Activated naive CD4-positive, alpha-beta T cell (primary cell): ENCODE results near the gene CPVL.
"Not testable (repeated sequence)": the region's sequence is repeated elsewhere in the genome, so short reads cannot be mapped to it uniquely, and the experiment has no call there.

Experiments
- DNase-seq, 4 experiments: peaks; one replicate each; lab custom pipeline; 2025; lab: John Stamatoyannopoulos, UW

The CPVL gene

GRCh38 chr7:29116361-29117200 lies 29.8 kb downstream of the CPVL start:
- DNase-seq, result no peak

GRCh38 chr7:29115753-29116152 lies 30.6 kb downstream of the CPVL start:
- DNase-seq, result no peak

- DNase-seq, result no peak
Measured at GRCh38 chr7:29115130-29115687, 31.1 kb downstream of the CPVL start.

GRCh38 chr7:29114266-29114665 lies 32.1 kb downstream of the CPVL start:
- not testable (repeated sequence) for DNase-seq

GRCh38 chr7:29113384-29114102 lies 32.8 kb downstream of the CPVL start:
- no peak for DNase-seq

GRCh38 chr7:29112721-29113120 lies 33.6 kb downstream of the CPVL start:
- no peak for DNase-seq

- no peak for DNase-seq
Measured at GRCh38 chr7:29109899-29110298, 36.4 kb downstream of the CPVL start.

- no peak for DNase-seq
Measured at GRCh38 chr7:29109358-29109757, 37.0 kb downstream of the CPVL start.

GRCh38 chr7:29107056-29107455 lies 39.3 kb downstream of the CPVL start:
- no peak for DNase-seq

- no peak for DNase-seq
Measured at GRCh38 chr7:29106669-29106988, 39.7 kb downstream of the CPVL start.

GRCh38 chr7:29105752-29106668 lies 40.3 kb downstream of the CPVL start:
- DNase-seq, result no peak

- no peak for DNase-seq
Measured at GRCh38 chr7:29105191-29105590, 41.1 kb downstream of the CPVL start.

- peak in 1 of 4 experiments; percentile 29 for DNase-seq
Measured at GRCh38 chr7:29102558-29103151, 43.7 kb downstream of the CPVL start.

- DNase-seq, result no peak
Measured at GRCh38 chr7:29100924-29101323, 45.4 kb downstream of the CPVL start.

- DNase-seq, result no peak
Measured at GRCh38 chr7:29099896-29100847, 46.2 kb downstream of the CPVL start.

- DNase-seq, result no peak
Measured at GRCh38 chr7:29096446-29096730, 49.9 kb downstream of the CPVL start.

GRCh38 chr7:29095631-29096445 lies 50.5 kb downstream of the CPVL start:
- no peak for DNase-seq

- not testable (repeated sequence) for DNase-seq
Measured at GRCh38 chr7:29093091-29093490, 53.2 kb downstream of the CPVL start.

GRCh38 chr7:29091715-29092114 lies 54.6 kb downstream of the CPVL start:
- no peak for DNase-seq
